Measurements from ENCODE around the gene MAGED2. TPM values are rescaled to one million over a fixed set of nuclear protein-coding genes. Genes with fewer than 3 reads are reported as not detected.
A peak's percentile ranks its signal among the peaks of the same experiment; 100 is the strongest.
"Not testable (repeated sequence)": the region's sequence is repeated elsewhere in the genome, so short reads cannot be mapped to it uniquely, and the experiment has no call there.

The MAGED2 gene
- total RNA-seq (2014; rRNA removed; shearing (Covaris generic)) = 203 and 313 TPM in 2 replicates

GRCh38 chrX:54807524-54808108, at the start of gene MAGED2:
Gene MAGED2, plus strand, starts transcription at chrX:54807745. Its CDS starts 1,587 bp downstream, at chrX:54809332.
- DNase-seq (ENCODE audit: low read depth) = peak; percentile 20

- DNase-seq (ENCODE audit: low read depth) = no peak
Observed at GRCh38 chrX:54758114-54759055, 49.2 kb upstream of the MAGED2 start.

DNA sequence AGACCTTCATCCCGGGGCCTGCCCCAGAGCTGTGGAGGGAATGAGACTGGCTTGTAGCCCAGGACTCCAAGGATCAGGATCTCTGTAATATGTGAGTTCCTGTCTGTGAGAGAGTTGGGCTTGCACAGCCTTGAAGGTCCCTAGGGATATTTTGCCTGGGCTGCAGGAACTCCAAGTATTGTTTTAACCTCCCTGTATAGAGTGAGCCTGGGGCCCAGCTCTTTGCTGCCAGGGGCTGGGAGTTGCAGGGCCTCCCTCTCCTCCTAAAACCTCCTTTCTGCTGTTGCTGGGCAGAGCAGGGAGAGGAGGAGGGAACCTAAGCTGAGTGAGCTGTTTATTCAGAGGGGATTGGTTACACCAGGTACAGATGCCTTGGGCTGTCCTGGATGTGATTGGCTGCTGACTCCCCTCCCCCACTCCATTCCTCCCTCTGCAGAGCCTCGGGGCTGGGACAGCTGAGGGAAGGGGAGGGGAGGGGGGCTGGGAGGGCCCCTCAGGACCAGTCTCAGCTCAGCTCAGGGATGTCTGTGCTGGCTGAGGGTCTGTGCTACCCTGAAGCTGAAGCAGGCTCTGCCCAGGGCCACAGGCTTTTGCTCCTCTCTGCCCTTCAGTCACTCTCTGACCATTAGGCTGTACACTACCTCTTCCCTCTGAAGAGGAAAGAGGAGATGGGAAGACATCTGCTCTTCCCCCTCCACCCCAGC, 33.0 kb upstream of the MAGED2 start:
- not testable (repeated sequence) for DNase-seq (ENCODE audit: low read depth)

GRCh38 chrX:54776061-54776460, 31.5 kb upstream of the MAGED2 start:
- no peak for DNase-seq (ENCODE audit: low read depth)

- no peak for DNase-seq (ENCODE audit: low read depth)
Observed at GRCh38 chrX:54776987-54777672, 30.4 kb upstream of the MAGED2 start.

GRCh38 chrX:54785901-54786300, 21.6 kb upstream of the MAGED2 start:
- peak; percentile 10 for DNase-seq (ENCODE audit: low read depth)

DNA sequence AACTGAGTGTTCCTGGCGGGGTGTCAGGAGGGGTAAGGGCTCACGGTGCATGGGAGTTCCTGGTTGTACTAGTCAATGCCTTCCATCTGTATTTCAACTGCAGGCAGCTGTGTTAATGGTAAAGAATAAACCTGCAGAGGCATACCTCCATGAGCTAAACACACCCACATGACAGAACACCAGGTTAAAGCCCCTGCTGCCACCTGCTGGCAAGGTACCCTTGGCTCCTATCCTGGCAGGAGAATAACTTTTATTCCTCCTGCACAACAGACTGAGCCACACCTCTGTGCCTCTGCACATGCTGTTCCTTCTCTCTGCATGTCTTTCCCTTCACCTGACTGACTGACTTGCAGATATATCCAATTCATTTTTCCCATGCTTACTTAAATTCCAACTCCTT, 20.6 kb upstream of the MAGED2 start:
- DNase-seq (ENCODE audit: low read depth) = peak; percentile 4

- no peak for DNase-seq (ENCODE audit: low read depth)
Observed at GRCh38 chrX:54788446-54788845, 19.1 kb upstream of the MAGED2 start.

- not testable (repeated sequence) for DNase-seq (ENCODE audit: low read depth)
Observed at GRCh38 chrX:54789405-54789804, 18.1 kb upstream of the MAGED2 start.

- DNase-seq (ENCODE audit: low read depth) = no peak
Observed at GRCh38 chrX:54794028-54794427, 13.5 kb upstream of the MAGED2 start.

GRCh38 chrX:54794795-54795194, 12.8 kb upstream of the MAGED2 start:
- DNase-seq (ENCODE audit: low read depth) = no peak

- DNase-seq (ENCODE audit: low read depth) = no peak
Observed at GRCh38 chrX:54798137-54798536, 9.4 kb upstream of the MAGED2 start, which contains the start of gene ITIH6. Gene ITIH6, minus strand, starts transcription at chrX:54798255. Its CDS starts 45 bp downstream, at chrX:54798210.

- DNase-seq (ENCODE audit: low read depth) = no peak
Observed at GRCh38 chrX:54799046-54799445, 8.5 kb upstream of the MAGED2 start.

DNA sequence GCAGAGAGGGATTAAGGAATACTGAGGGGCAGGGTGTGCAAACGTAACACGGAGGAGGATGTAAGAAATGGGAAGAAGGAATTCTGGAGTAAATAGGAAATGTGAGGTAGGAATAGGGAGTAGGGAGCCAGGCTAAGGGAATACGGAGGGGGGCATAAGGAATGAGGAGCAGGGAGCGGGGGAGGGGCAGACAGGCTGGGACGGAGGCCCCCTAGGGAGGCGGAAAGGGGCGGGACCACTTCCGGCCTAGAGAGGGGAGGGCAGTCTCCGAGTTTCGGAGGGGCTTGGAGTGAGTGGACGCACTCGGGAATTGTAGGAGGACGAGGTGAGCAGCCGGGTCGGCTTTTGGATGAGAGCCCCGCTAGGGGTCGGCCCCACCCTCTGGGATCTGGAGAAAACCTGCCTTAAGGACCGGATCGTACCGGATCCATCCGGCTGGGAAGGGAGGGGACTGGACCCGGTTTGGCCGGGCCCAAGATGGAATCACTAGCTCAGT, 612 bp downstream of the MAGED2 start:
- DNase-seq (ENCODE audit: low read depth) = no peak

GRCh38 chrX:54808605-54809483, 1.3 kb downstream of the MAGED2 start:
- DNase-seq (ENCODE audit: low read depth) = peak; percentile 97

- no peak for DNase-seq (ENCODE audit: low read depth)
Observed at GRCh38 chrX:54810532-54810931, 3.0 kb downstream of the MAGED2 start.

DNA sequence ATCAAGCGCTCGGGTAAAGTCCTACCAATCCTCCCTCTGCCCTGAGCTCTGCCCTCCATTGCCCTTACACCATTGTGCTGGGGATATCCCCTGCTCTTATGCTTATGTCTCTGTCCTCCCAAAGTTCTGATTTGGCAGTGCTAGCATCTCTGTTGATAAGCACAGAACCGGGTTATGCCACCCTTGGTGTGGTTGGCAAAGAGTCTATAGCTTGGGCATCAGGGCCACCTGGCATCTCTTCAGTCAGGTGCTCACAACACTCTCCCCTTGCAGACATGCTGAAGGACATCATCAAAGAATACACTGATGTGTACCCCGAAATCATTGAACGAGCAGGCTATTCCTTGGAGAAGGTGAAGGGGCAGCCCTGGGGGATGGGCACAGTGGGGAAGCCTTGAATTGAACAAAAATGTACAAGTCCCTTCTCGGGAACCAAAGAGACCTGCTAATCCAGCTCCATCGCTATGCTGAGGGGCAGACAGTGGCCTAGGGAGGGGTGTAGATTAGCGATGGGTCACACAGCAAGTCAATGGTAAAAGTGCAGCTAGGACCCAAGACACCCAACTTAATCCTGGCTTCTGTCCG, 3.8 kb downstream of the MAGED2 start:
- no peak for DNase-seq (ENCODE audit: low read depth)

DNA sequence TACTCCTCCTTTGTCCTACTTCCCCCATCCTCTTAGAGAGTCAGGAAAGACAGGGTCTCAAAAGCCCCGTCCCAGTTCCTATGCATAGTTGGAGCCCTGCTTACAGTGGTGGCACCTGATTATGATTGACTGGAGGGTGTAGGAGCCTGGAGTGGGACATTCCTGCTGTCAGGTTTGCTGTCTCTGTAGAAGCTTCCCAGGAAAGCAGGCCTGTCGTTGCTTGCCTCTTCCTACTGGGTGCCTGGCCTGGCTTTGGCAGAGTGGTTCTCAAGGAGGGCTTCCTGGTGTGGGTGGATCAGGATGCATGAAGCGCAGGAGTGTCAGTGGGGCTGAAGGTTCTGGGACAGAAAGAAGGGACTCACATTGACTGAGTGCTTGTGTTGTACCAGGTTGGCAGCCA, 4.8 kb downstream of the MAGED2 start:
- no peak for DNase-seq (ENCODE audit: low read depth)

DNA sequence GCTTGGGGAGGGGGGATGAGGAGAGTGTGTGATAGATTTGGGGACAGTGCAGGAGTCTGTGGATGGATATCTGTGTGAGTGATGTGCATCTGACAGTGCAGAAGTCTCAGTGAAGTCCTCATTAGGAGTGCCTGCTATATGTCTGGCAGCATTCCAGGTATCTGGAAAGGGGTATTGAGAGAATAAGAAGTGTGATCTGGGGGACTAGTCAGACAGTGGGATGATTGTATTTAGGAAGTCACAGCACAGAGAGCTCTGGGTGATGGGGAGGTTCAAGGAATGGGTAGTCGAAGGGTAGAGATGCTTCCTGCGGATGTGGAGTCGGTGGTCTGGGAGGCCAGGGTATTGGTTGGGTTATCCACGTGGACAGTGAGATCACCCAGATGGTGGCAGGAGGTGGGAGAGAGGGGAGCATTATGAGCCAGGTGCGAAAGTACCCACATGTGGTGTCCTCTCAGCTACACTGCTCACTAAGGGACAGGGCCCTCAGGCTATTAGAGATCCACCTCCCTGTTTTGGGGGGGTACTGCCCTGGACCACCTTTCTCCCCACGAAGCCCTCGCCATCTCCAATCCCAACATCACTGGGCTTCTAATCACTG, 9.8 kb downstream of the MAGED2 start:
- peak; percentile 25 for DNase-seq (ENCODE audit: low read depth)

GRCh38 chrX:54818221-54818620, 10.7 kb downstream of the MAGED2 start:
- DNase-seq (ENCODE audit: low read depth) = no peak
